IMR-90 (cell line): Measurements from ENCODE around the gene STX18. TPM values are rescaled to one million over a fixed set of nuclear protein-coding genes. Genes with fewer than 3 reads are reported as not detected.

Experiments used
- ATAC-seq: fragments of 200-7000 bp; cut with Tn5 transposase; 2 replicates; pipeline ENCODE4 v1.9.1; 2020; ENCODE audit warnings: low read depth, mild to moderate bottlenecking, moderate library complexity
- BruUV-seq: library from RNA; stranded (reverse); fragments of 400-500 nt; replicated peaks from 2 replicates; lab custom pipeline; 2021; lab: Mats Ljungman, UMichigan
- CTCF ChIA-PET: fragments of 300-600 bp; formaldehyde crosslinking; extraction: SDS; loops from one replicate; lab custom pipeline; 2021; ENCODE audit warnings: antibody characterized with exemption; lab: Yijun Ruan, JAX
- POLR2A ChIA-PET: fragments of 300-600 bp; sonication (Branson Sonifier 250); formaldehyde crosslinking; loops from one replicate; lab custom pipeline; 2022; ENCODE audit warnings: antibody characterized with exemption; ENCODE audit not compliant: unreplicated experiment; lab: Charles Lee
- DNase-seq: peaks from one replicate; pipeline ENCODE4 v3.0.0; 2013
- H2AFZ ChIP-seq: replicated peaks from 2 replicates; pipeline ENCODE3; 2013; ENCODE audit warnings: low read length, mild to moderate bottlenecking; ENCODE audit not compliant: poor library complexity
- H2AK5ac ChIP-seq: 2 replicates; pipeline ENCODE4 v1.6.1; 2013; ENCODE audit warnings: low read depth, low read length, inconsistent platforms
- H2AK9ac ChIP-seq: replicated peaks from 2 replicates; pipeline ENCODE3; 2013; ENCODE audit warnings: mild to moderate bottlenecking, low read depth, low read length, moderate library complexity; ENCODE audit not compliant: poor library complexity
- H2BK120ac ChIP-seq: 2 replicates; pipeline ENCODE4 v1.6.1; 2013; ENCODE audit warnings: low read depth, low read length, inconsistent platforms
- H2BK15ac ChIP-seq: 3 replicates; pipeline ENCODE4 v1.6.1; 2013; ENCODE audit warnings: low read depth, low read length, inconsistent platforms
- H2BK20ac ChIP-seq: 2 replicates; pipeline ENCODE4 v1.6.1; 2013; ENCODE audit warnings: low read depth, mild to moderate bottlenecking, inconsistent platforms, low read length, moderate library complexity
- H2BK5ac ChIP-seq: 2 replicates; pipeline ENCODE4 v1.6.1; 2013; ENCODE audit warnings: mild to moderate bottlenecking, low read depth, low read length, inconsistent platforms; ENCODE audit not compliant: poor library complexity, severe bottlenecking
- H3K14ac ChIP-seq: replicated peaks from 2 replicates; pipeline ENCODE4 v1.6.1; 2013; ENCODE audit warnings: low read depth, low read length, inconsistent platforms
- H3K18ac ChIP-seq: 2 replicates; pipeline ENCODE4 v1.6.1; 2013; ENCODE audit warnings: low read depth, low read length, control low read depth
- H3K23ac ChIP-seq: 2 replicates; pipeline ENCODE4 v1.6.1; 2013; ENCODE audit warnings: low read depth, low read length, inconsistent platforms
- H3K27ac ChIP-seq: 2 replicates; pipeline ENCODE4 v1.5.1; 2013; ENCODE audit warnings: mild to moderate bottlenecking, control low read depth, low read length; ENCODE audit not compliant: insufficient read depth
- H3K27me3 ChIP-seq: 2 replicates; pipeline ENCODE4 v1.6.1; 2013; ENCODE audit warnings: low read length; ENCODE audit not compliant: control insufficient read depth, insufficient read depth
- H3K36me3 ChIP-seq: 2 replicates; pipeline ENCODE4 v1.6.1; 2013; ENCODE audit warnings: low read length, mixed read lengths; ENCODE audit not compliant: control insufficient read depth, insufficient read depth
- H3K4ac ChIP-seq: 2 replicates; pipeline ENCODE4 v1.6.1; 2013; ENCODE audit warnings: low read depth, low read length, inconsistent platforms
- H3K4me1 ChIP-seq: 2 replicates; pipeline ENCODE4 v1.6.1; 2013; ENCODE audit warnings: low read length, mixed read lengths; ENCODE audit not compliant: control insufficient read depth, insufficient read depth
- H3K4me2 ChIP-seq: 2 replicates; pipeline ENCODE4 v1.6.1; 2013; ENCODE audit warnings: low read depth, mild to moderate bottlenecking, control low read depth, low read length, moderate library complexity
- H3K4me3 ChIP-seq: 2 replicates; pipeline ENCODE4 v1.5.1; 2013; ENCODE audit warnings: low read depth, mild to moderate bottlenecking, control low read depth, low read length, moderate library complexity; ENCODE audit not compliant: insufficient read depth
- H3K56ac ChIP-seq: 2 replicates; pipeline ENCODE4 v1.6.1; 2013; ENCODE audit warnings: low read length, inconsistent platforms; ENCODE audit not compliant: insufficient read depth; ENCODE audit errors: extremely low read depth
- H3K79me1 ChIP-seq, 2 experiments: 2 replicates each; pipeline ENCODE4 v1.6.1; 2013; ENCODE audit warnings: low read length in 2 of 2, inconsistent platforms in 1 of 2, low read depth in 1 of 2
- H3K9ac ChIP-seq: 2 replicates; pipeline ENCODE4 v1.6.1; 2013; ENCODE audit warnings: low read depth, low read length, control low read depth
- H3K9me1 ChIP-seq: 2 replicates; pipeline ENCODE4 v1.6.1; 2013; ENCODE audit warnings: low read length, inconsistent platforms; ENCODE audit not compliant: insufficient read depth
- H3K9me3 ChIP-seq: 2 replicates; pipeline ENCODE4 v1.6.1; 2013; ENCODE audit warnings: low read length; ENCODE audit not compliant: control insufficient read depth, insufficient read depth
- H4K20me1 ChIP-seq: 2 replicates; pipeline ENCODE4 v1.6.1; 2013; ENCODE audit warnings: low read length, inconsistent platforms; ENCODE audit not compliant: insufficient read depth
- H4K5ac ChIP-seq: 2 replicates; pipeline ENCODE4 v1.6.1; 2013; ENCODE audit warnings: mild to moderate bottlenecking, low read depth, low read length, control low read depth
- H4K8ac ChIP-seq, 2 experiments: 2 replicates each; pipeline ENCODE4 v1.6.1; 2013; ENCODE audit warnings: low read depth in 2 of 2, low read length in 2 of 2, control low read depth in 1 of 2, inconsistent platforms in 1 of 2
- H4K91ac ChIP-seq: 2 replicates; pipeline ENCODE4 v1.6.1; 2013; ENCODE audit warnings: low read depth, low read length, inconsistent platforms; ENCODE audit not compliant: insufficient read depth
- POLR2A ChIP-seq: IDR thresholded peaks from 2 replicates; pipeline ENCODE4 v1.6.1; 2012; ENCODE audit warnings: mild to moderate bottlenecking, low read depth, low read length
- USF2 ChIP-seq: fragments of 150-350 bp; IDR thresholded peaks from 2 replicates; pipeline ENCODE4 v1.6.1; 2017; ENCODE audit warnings: mild to moderate bottlenecking, antibody characterized with exemption, low read length, low read depth
- whole genome bisulfite sequencing, 2 experiments: methylation state at CpG; one replicate each; pipeline versions ENCODE4 v1.1.5 to v1.1.7; 2013; ENCODE audit warnings: missing lambda C conversion rate in 2 of 2; ENCODE audit not compliant: insufficient read length in 1 of 2; ENCODE audit errors: extremely low coverage in 2 of 2; 5-methylcytosine and 5-hydroxymethylcytosine counted together
- dilution Hi-C: fragments of 300-500 bp; cut with HindIII; formaldehyde crosslinking; loops from one replicate; pipeline ENCODE4 v1.14.3; 2018; ENCODE audit warnings: low sequenced_read_pairs; ENCODE audit not compliant: unreplicated experiment
- in situ Hi-C: fragments of 300-500 bp; cut with MboI; formaldehyde crosslinking; loops from 3 replicates; pipeline ENCODE4 v1.14.3; 2019; ENCODE audit warnings: low sequenced_read_pairs, inconsistent platforms, mixed read lengths
- intact Hi-C: fragments of 100-400 bp; cut with micrococcal nuclease; formaldehyde crosslinking; loops from 2 replicates; pipeline ENCODE4 v1.10.0; 2022
- polyA plus RNA-seq, 3 experiments: library from polyadenylated mRNA; depleted of rRNA; stranded (reverse); fragments of >200 nt; gene quantifications; 2 replicates each; pipeline ENCODE4 v1.2.3, GENCODE V29; 2012; ENCODE audit warnings: low replicate concordance in 1 of 3
- total RNA-seq: library from RNA; depleted of rRNA; stranded (reverse); fragments of >200 nt; gene quantifications from 2 replicates; pipeline ENCODE4 v1.2.3, GENCODE V29; 2012

The STX18 gene
- total and polyA plus RNA-seq, 2 of the 4 experiments (the other 2 are of a cell fraction), result 20.1 to 23.4 TPM

DNA sequence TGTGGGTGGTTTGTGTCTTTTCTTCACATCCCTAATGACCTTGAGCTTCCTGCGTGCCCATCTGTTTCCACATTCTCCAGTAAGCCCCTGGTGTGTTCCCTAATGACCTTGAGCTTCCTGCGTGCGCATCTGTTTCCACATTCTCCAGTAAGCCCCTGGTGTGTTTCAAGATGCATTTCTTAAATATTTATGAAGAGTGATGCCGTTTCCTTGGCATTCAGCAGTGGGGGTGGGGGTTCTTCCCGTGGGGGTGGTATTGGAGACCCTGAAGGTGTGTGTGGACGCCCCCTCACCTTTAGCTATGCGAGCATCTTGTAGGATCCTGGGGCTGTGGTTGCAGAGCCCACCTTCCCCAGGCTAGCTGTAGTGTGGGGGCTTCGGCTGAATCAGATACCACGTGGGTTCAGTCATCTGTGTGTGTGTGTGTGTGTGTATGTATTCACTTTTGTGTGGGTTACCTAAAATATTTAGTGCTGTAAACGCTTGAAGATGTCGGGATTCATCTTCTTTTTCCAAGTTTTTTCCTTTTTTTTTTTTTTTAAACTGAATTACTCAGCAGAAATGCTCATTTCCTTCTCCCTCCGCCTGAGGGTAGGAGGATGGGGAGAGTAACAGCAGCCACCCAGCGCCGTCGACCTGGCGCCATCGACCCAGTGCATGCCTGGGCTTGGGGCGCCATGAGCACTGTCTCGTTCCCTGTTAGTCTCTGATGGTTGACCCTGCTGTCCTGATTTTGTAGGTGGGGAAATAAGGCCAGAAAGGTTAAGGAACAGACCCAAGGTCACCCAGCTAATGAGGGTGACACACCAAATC is 145.0 kb downstream of the STX18 start:
- TF ChIP-seq POLR2A (no peak), USF2 (0 out of 2 replicates have a peak, but pooled peaks have one; percentile 10)
- peak; percentile 51 for ATAC-seq
- intact Hi-C loops, result loop anchor here (2.0 kb wide), 1 partner anchor 34 kb away; no protein-coding TSS in a partner anchor
- ChIA-PET CTCF (interaction anchor here (0.8 kb wide), 1 partner anchor 84 kb away, joined by 3 read pairs; no protein-coding TSS in a partner anchor), POLR2A (interaction anchor here (0.7 kb wide), 2 partner anchors 24 to 58 kb away, joined by 3 to 20 read pairs; no protein-coding TSS in a partner anchor)
- in situ Hi-C loops, result no loop called here
- no TSS peak for BruUV-seq
- no peaks in the 10 kb centered on the region for H3K9me3 ChIP-seq
- peak overlapping the region; percentile 73 for H3K14ac ChIP-seq
- WGBS, 2 experiments, result no CpG with 5 or more reads among the region's 19 CpGs
- H3K23ac ChIP-seq, result peak overlapping the region; percentile 80; the same call in 1 of the 2 replicates
- H3K27me3 ChIP-seq, result peaks cover 26% of the 10 kb centered on the region
- peak; percentile 42 for DNase-seq
- peak overlapping the region; percentile 52 to 75 for H4K8ac ChIP-seq
- H3K18ac ChIP-seq, result peak overlapping the region; percentile 69
- H4K5ac ChIP-seq, result peak overlapping the region; percentile 49; the same call in 1 of the 2 replicates
- H2BK120ac ChIP-seq, result peak overlapping the region; percentile 94
- H3K56ac ChIP-seq, result no peak overlapping the region
- H2BK15ac ChIP-seq, result peak overlapping the region; percentile 82; the same call in 1 of the 3 replicates
- H2BK20ac ChIP-seq, result peak overlapping the region; percentile 89
- H2AK9ac ChIP-seq, result no peak overlapping the region
- peak overlapping the region; percentile 89 for H3K27ac ChIP-seq
- H3K36me3 ChIP-seq, result no peaks in the 10 kb centered on the region
- H3K9me1 ChIP-seq, result peaks cover 13% of the 10 kb centered on the region
- peak overlapping the region; percentile 59 for H3K4me2 ChIP-seq
- dilution Hi-C loops, result no loop called here
- H2BK5ac ChIP-seq, result peak overlapping the region; percentile 61
- H3K9ac ChIP-seq, result no peak overlapping the region
- no peak overlapping the region for H3K4me3 ChIP-seq
- peak overlapping the region; percentile 92 for H3K4ac ChIP-seq
- H3K4me1 ChIP-seq, result peaks cover 29% of the 10 kb centered on the region
- no peaks in the 10 kb centered on the region for H3K79me1 ChIP-seq
- peak overlapping the region; percentile 68 for H2AFZ ChIP-seq
- peak overlapping the region; percentile 77 for H4K91ac ChIP-seq
- no peaks in the 10 kb centered on the region for H4K20me1 ChIP-seq
- peak overlapping the region; percentile 92 for H2AK5ac ChIP-seq
